ENCODE data around the gene PNMT. TPM values are rescaled to one million over a fixed set of nuclear protein-coding genes. Genes with fewer than 3 reads are reported as not detected.

The PNMT gene
- total and polyA plus RNA-seq, 2 of the 8 experiments (the other 6 are each of a cell fraction or from before 2014, with no cell fraction given) = 5.6 to 10.9 TPM

DNA sequence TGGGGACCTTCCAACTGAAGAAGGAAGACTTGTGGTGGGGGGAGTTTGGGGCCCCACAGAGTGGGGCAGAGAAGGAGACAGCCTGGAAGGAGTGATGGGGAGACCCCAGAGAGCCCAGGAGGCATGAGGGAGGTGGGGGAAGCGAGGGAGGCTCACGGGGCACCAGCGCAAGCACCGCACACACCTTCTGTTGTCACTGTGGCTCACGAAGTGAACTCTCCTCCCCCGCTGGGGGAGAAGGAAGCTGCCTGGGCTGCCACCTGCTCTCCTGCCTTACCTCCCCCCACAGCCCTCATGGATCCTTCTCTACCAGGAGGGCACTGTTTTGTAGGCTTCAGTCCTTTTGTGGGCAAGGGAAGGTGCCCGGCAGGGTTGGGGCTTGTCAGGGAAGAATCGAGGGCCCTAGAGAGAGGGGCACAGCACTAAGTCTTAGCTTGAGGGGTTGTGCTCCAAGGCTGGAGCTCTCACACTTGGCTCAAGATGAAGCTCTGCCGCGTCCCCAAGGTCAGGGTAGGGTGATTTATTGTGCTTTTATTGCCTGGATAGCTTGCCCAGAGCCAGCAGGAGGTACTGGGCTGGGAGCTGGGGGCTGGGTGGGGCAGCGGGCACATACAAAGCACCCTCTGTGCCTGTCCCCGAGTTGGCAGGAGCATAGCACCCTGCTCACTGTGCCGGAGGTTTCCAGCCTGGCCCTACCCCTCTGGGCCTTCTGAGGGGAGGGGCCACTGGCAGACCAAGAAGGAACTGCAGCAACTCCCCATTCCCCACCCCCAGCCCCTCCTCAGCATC lies 35.9 kb upstream of the PNMT start:
- H3K79me2 ChIP-seq (ENCODE audit: control insufficient read depth in 1 of 2, insufficient read depth in 2 of 2, low read length in 2 of 2) = no peaks in the 10 kb centered on the region
- H3K4me3 ChIP-seq (ENCODE audit: extremely low read depth in 1 of 4, insufficient read depth in 2 of 4, low read depth in 3 of 4, low read length in 4 of 4) = no peak overlapping the region
- no peak overlapping the region for H4K8ac ChIP-seq (ENCODE audit: extremely low read depth, insufficient read depth, low read length)
- peak overlapping the region; percentile 59 for H4K91ac ChIP-seq (replicated peaks; ENCODE audit: insufficient read length, low read length)
- H3K9ac ChIP-seq (replicated peaks in 1 of 4; ENCODE audit: extremely low read depth in 1 of 4, low read depth in 3 of 4, low read length in 3 of 4) = no peak overlapping the region
- H3K27ac ChIP-seq (ENCODE audit: low read depth, low read length) = no peak overlapping the region
- no peak overlapping the region for H2BK120ac ChIP-seq (replicated peaks; ENCODE audit: low read depth, low read length)
- no peak overlapping the region for H2AFZ ChIP-seq (ENCODE audit: low read length)
- H2BK12ac ChIP-seq (ENCODE audit: low read depth, low read length) = peak overlapping the region; percentile 75; the same call in 1 of the 2 replicates
- 0 out of 4 replicates have a peak overlapping the region, but pooled peaks of 1 of the 2 experiments have one; percentile 9 for H3K4me2 ChIP-seq (ENCODE audit: insufficient read depth in 1 of 2, low read depth in 2 of 2, low read length in 2 of 2)
- no peaks in the 10 kb centered on the region for H3K9me3 ChIP-seq (ENCODE audit: insufficient read depth in 2 of 2, low read depth in 1 of 2, low read length in 1 of 2)
- peaks cover 14 to 61% (median 51%) of the 10 kb centered on the region in 4 experiments for H3K4me1 ChIP-seq (replicated peaks in 1 of 4; ENCODE audit: control insufficient read depth in 3 of 4, insufficient read depth in 4 of 4, low read length in 3 of 4)
- ChIA-PET POLR2A (ENCODE audit: partially characterized antibody) (interaction anchor here (0.7 to 5.8 kb wide), 8 partner anchors 13 to 63 kb away, joined by 3 to 39 read pairs (median 4); partner anchors contain the start of genes PNMT and TCAP), CTCF (ENCODE audit: partially characterized antibody) (interaction anchor here (0.9 to 49.2 kb wide), 7 partner anchors 7 to 103 kb away, joined by 3 to 1885 read pairs (median 18); partner anchors contain the start of genes ERBB2, PGAP3, PNMT and PPP1R1B)
- H2BK15ac ChIP-seq (ENCODE audit: low read length) = no peak overlapping the region; the same call in 1 of the 2 replicates
- peaks cover 2 to 12% (median 9%) of the 10 kb centered on the region in 4 experiments; a peak in 6 of 7 replicates for H3K27me3 ChIP-seq (replicated peaks in 1 of 4; ENCODE audit: control insufficient read depth in 3 of 4, extremely low read depth in 1 of 4, insufficient read depth in 3 of 4, low read length in 3 of 4)
- no peaks in the 10 kb centered on the region for H3K36me3 ChIP-seq (ENCODE audit: control insufficient read depth in 2 of 4, insufficient read depth in 4 of 4, low read length in 3 of 4)
- peaks cover 4% of the 10 kb centered on the region; the same call in 1 of the 2 replicates for H3K23me2 ChIP-seq (ENCODE audit: low read depth, low read length)
- no peak overlapping the region for H4K5ac ChIP-seq (ENCODE audit: insufficient read length, low read depth, low read length)
- 0 out of 2 replicates have a peak, but pooled peaks cover 2% of the 10 kb centered on the region for H3K79me1 ChIP-seq (ENCODE audit: low read depth, low read length)
- no peak overlapping the region for H3K23ac ChIP-seq (ENCODE audit: insufficient read length)
- no peak overlapping the region for H3K56ac ChIP-seq (replicated peaks; ENCODE audit: insufficient read length, low read depth, low read length)
- FAIRE-seq (no peak), DNase-seq (ENCODE audit: low read depth in 1 of 2, low spot score in 2 of 2) (no peak)
- H3K4ac ChIP-seq (replicated peaks; ENCODE audit: insufficient read length, low read depth, low read length) = no peak overlapping the region
- TF ChIP-seq TCF12 (IDR thresholded peaks at IDR 0.05; ENCODE audit: low read depth, low read length) (no peak), POLR2AphosphoS5 (IDR thresholded peaks at IDR 0.05; ENCODE audit: low read depth, low read length) (no peak), SAP30 (IDR thresholded peaks at IDR 0.05; ENCODE audit: insufficient read depth, insufficient replicate concordance, low read length) (no peak), RFX5 (IDR thresholded peaks at IDR 0.05; ENCODE audit: borderline replicate concordance, low read depth, low read length) (no peak), JUND (IDR thresholded peaks at IDR 0.05; ENCODE audit: low read length) (no peak)
- TF ChIP-seq, protein P1, sequence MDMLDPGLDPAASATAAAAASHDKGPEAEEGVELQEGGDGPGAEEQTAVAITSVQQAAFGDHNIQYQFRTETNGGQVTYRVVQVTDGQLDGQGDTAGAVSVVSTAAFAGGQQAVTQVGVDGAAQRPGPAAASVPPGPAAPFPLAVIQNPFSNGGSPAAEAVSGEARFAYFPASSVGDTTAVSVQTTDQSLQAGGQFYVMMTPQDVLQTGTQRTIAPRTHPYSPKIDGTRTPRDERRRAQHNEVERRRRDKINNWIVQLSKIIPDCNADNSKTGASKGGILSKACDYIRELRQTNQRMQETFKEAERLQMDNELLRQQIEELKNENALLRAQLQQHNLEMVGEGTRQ (IDR thresholded peaks at IDR 0.05; ENCODE audit: low read length) = no peak
- H4K20me1 ChIP-seq (replicated peaks in 1 of 2; ENCODE audit: control insufficient read depth in 1 of 2, insufficient read depth in 2 of 2, low read length in 2 of 2) = no peaks in the 10 kb centered on the region
- no peak overlapping the region for H3K14ac ChIP-seq (ENCODE audit: insufficient read length)
- peak overlapping the region; percentile 34 for H3K18ac ChIP-seq (ENCODE audit: extremely low read depth, low read length)
- H2BK20ac ChIP-seq (ENCODE audit: low read length) = peak overlapping the region; percentile 84; the same call in 1 of the 2 replicates
- 0 out of 2 replicates have a peak overlapping the region, but pooled peaks have one; percentile 7 for H2AK5ac ChIP-seq (ENCODE audit: low read depth, low read length)
- 79% methylated on average over 12 of the region's 13 CpGs; no CpG with 5 or more reads in 1 of the 2 experiments for WGBS, 2 experiments (ENCODE audit: extremely low coverage in 1 of 2, insufficient coverage in 1 of 2, insufficient read length in 1 of 2, insufficient replicate concordance in 2 of 2, low coverage in 1 of 2, low lambda C conversion rate in 2 of 2, missing lambda C conversion rate in 1 of 2)
- peak overlapping the region; percentile 83; the same call in 1 of the 2 replicates for H2BK5ac ChIP-seq (ENCODE audit: low read depth, low read length)
